ENCODE measurements around the gene DNAJC12.
A peak's percentile ranks its signal among the peaks of the same experiment; 100 is the strongest.
"Not testable (repeated sequence)": the region's sequence is repeated elsewhere in the genome, so short reads cannot be mapped to it uniquely, and the experiment has no call there.

Gene DNAJC12

GRCh38 chr10:67772151-67772550 lies 65.8 kb downstream of the DNAJC12 start:
- TF ChIP-seq, protein P1, sequence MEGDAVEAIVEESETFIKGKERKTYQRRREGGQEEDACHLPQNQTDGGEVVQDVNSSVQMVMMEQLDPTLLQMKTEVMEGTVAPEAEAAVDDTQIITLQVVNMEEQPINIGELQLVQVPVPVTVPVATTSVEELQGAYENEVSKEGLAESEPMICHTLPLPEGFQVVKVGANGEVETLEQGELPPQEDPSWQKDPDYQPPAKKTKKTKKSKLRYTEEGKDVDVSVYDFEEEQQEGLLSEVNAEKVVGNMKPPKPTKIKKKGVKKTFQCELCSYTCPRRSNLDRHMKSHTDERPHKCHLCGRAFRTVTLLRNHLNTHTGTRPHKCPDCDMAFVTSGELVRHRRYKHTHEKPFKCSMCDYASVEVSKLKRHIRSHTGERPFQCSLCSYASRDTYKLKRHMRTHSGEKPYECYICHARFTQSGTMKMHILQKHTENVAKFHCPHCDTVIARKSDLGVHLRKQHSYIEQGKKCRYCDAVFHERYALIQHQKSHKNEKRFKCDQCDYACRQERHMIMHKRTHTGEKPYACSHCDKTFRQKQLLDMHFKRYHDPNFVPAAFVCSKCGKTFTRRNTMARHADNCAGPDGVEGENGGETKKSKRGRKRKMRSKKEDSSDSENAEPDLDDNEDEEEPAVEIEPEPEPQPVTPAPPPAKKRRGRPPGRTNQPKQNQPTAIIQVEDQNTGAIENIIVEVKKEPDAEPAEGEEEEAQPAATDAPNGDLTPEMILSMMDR (IDR thresholded peaks at IDR 0.05; ENCODE audit: borderline replicate concordance, control extremely low read depth, extremely low read depth, insufficient read depth, missing control alignments) = no peak
- in situ Hi-C loops (cut with MboI; ENCODE audit: low sequenced_read_pairs, unreplicated experiment) = no loop called here

DNA sequence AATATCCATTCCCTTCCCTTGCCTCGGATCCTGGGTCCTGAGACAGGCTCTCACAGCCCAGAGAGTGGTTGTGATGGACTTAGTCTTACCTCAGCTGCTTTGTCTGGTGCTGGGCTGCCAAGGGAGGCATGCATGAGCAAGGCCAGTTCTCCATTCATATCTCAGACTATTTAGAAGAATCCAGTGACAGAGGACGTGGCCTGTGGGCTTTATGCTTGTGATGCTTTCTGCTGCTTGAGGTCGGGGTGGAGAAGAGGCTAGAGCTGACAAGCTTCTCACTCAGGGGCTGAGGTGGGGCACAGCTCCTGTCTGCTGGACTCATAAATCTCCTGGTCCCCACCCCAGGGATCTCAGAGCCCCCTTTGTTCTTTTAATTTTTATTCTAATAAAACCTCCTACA lies 66.8 kb downstream of the DNAJC12 start:
- TF ChIP-seq, protein P1 (IDR thresholded peaks at IDR 0.05; ENCODE audit: borderline replicate concordance, control extremely low read depth, extremely low read depth, insufficient read depth, missing control alignments) = no peak
- no peak for DNase-seq (ENCODE audit: low spot score)
- in situ Hi-C loops (cut with MboI; ENCODE audit: low sequenced_read_pairs, unreplicated experiment) = no loop called here

More at GRCh38 chr10:67772151-67772550, 65.8 kb downstream of the DNAJC12 start:
- no peak for DNase-seq (ENCODE audit: low spot score)

DNA sequence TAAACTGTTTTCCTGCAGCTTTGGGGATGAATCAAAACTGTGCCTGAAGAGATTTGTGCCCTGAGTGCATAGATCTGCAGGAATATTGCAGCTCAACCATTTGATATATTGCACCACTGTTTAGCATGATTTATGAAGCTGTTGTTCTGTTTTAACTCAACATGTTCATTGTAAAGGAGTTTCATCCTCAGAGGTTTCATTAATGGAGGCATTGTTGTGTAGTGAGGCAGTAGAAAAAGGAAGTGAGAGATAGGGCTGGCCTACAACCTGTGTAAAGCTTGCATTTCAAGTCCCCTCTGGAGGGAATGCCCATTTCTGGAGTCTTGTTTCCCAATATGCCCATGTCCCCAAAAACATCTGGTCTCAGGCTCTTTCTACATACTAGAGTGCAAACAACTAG lies 67.5 kb downstream of the DNAJC12 start:
- peak; percentile 43 for DNase-seq (ENCODE audit: low spot score)
- TF ChIP-seq, protein P1 (IDR thresholded peaks at IDR 0.05; ENCODE audit: borderline replicate concordance, control extremely low read depth, extremely low read depth, insufficient read depth, missing control alignments) = no peak
- in situ Hi-C loops (cut with MboI; ENCODE audit: low sequenced_read_pairs, unreplicated experiment) = no loop called here

DNA sequence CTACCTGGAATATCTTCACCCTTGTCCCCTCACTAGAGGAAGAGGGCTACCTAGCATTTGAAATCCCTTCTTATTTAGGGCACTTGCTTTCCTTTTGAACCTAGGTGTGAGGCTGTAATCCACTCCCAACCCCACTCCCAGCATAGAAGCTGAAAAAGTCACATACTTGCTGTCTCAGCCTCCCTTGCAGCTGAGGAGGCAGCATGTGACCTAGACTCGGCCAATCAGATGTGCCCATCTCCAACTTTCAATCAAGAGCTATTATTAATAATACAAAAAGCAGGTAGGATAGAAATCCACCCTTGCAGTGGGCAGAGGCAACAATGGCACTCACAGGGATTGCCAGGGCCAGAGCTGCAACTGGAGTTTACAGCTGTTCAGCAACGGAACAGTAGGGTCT lies 70.7 kb downstream of the DNAJC12 start:
- in situ Hi-C loops (cut with MboI; ENCODE audit: low sequenced_read_pairs, unreplicated experiment) = no loop called here
- no peak for DNase-seq (ENCODE audit: low spot score)
- TF ChIP-seq, protein P1 (IDR thresholded peaks at IDR 0.05; ENCODE audit: borderline replicate concordance, control extremely low read depth, extremely low read depth, insufficient read depth, missing control alignments) = no peak

- TF ChIP-seq, protein P1 (IDR thresholded peaks at IDR 0.05; ENCODE audit: borderline replicate concordance, control extremely low read depth, extremely low read depth, insufficient read depth, missing control alignments) = no peak
- DNase-seq (ENCODE audit: low spot score) = peak; percentile 83
- in situ Hi-C loops (cut with MboI; ENCODE audit: low sequenced_read_pairs, unreplicated experiment) = no loop called here
These were observed 73.8 kb downstream of the DNAJC12 start for GRCh38 chr10:67764012-67764822.

DNA sequence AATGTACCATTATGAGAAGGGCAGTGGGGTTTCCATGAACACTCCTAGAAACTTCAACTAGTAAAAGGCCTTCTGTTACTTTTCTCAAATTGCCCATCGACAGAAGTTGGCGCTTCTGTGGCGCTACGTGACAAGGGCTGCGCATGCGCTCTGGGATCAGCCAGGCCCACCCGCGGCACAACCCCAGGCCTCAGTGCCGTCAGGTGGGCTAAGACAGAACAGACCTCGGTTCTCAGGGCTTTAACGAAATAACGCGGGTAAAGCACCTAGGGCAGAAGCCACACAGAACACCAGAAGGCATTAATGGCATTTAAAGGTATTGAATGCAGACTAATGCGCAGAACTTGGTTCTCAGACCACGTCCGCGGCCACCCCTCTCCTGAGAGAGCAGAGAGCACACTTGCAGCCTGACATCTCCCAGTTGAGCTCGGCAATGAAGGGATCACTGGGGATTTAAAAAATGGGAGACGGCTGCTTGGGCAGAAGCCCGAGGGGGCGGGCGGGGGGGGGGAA lies 74.4 kb downstream of the DNAJC12 start:
- TF ChIP-seq, protein P1 (IDR thresholded peaks at IDR 0.05; ENCODE audit: borderline replicate concordance, control extremely low read depth, extremely low read depth, insufficient read depth, missing control alignments) = no peak
- DNase-seq (ENCODE audit: low spot score) = peak; percentile 67
- in situ Hi-C loops (cut with MboI; ENCODE audit: low sequenced_read_pairs, unreplicated experiment) = no loop called here

- DNase-seq (ENCODE audit: low spot score); in situ Hi-C loops (cut with MboI; ENCODE audit: low sequenced_read_pairs, unreplicated experiment): not testable (repeated sequence)
These were observed 75.4 kb downstream of the DNAJC12 start for GRCh38 chr10:67762567-67762966.

Measured in GM13976 (cell line).